Common myeloid progenitor, CD34-positive (primary cell): ENCODE data around the gene IRF3.

Source experiments
- CTCF ChIA-PET: fragments of 350-600 bp; sonication (Branson Sonifier 250); formaldehyde crosslinking; loops from one replicate; lab custom pipeline; 2021; ENCODE audit warnings: antibody characterized with exemption; lab: Charles Lee
- POLR2A ChIA-PET: fragments of 350-600 bp; sonication (Branson Sonifier 250); formaldehyde crosslinking; loops from one replicate; lab custom pipeline; 2021; ENCODE audit warnings: antibody characterized with exemption; lab: Charles Lee
- DNase-seq, 3 donors: peaks; one replicate each; pipeline versions ENCODE4 v3.0.0 to v3.0.0-alpha.2; 2013
- H3K27ac ChIP-seq, 2 experiments: 1 replicate in 1 of 2; 2 replicates in 1 of 2; pipeline ENCODE4 v1.7.0; 2013; ENCODE audit warnings: inconsistent platforms in 2 of 2, low read length in 2 of 2, mild to moderate bottlenecking in 2 of 2, low read depth in 1 of 2, moderate library complexity in 1 of 2; ENCODE audit not compliant: severe bottlenecking in 2 of 2, insufficient read depth in 1 of 2, poor library complexity in 1 of 2
- H3K27me3 ChIP-seq, 5 experiments: replicated peaks in 2 of 5; 1 replicate in 3 of 5; 2 replicates in 2 of 5; pipeline versions ENCODE4 v1.6.1 to v1.7.0; 2013; ENCODE audit warnings: low read length in 4 of 5, mild to moderate bottlenecking in 2 of 5, moderate library complexity in 2 of 5, inconsistent platforms in 1 of 5; ENCODE audit not compliant: insufficient read depth in 5 of 5, control insufficient read depth in 4 of 5
- H3K36me3 ChIP-seq, 4 experiments: 1 replicate in 2 of 4; 2 replicates in 2 of 4; pipeline versions ENCODE4 v1.6.1 to v1.7.0; 2013; ENCODE audit warnings: low read length in 3 of 4, control low read depth in 1 of 4, mild to moderate bottlenecking in 1 of 4; ENCODE audit not compliant: control insufficient read depth in 4 of 4, insufficient read depth in 4 of 4
- H3K4me1 ChIP-seq, 4 experiments: 1 replicate in 3 of 4; 2 replicates in 1 of 4; pipeline versions ENCODE4 v1.6.1 to v1.7.1; 2013; ENCODE audit warnings: low read length in 3 of 4, mild to moderate bottlenecking in 3 of 4, control low read depth in 1 of 4, inconsistent platforms in 1 of 4, moderate library complexity in 1 of 4; ENCODE audit not compliant: control insufficient read depth in 4 of 4, insufficient read depth in 4 of 4; ENCODE audit errors: control extremely low read depth in 1 of 4
- H3K4me3 ChIP-seq, 7 experiments: 1 replicate in 4 of 7; 2 replicates in 3 of 7; pipeline versions ENCODE4 v1.5.1 to v1.7.0; 2013; ENCODE audit warnings: mild to moderate bottlenecking in 7 of 7, low read length in 6 of 7, moderate library complexity in 6 of 7, inconsistent platforms in 2 of 7, low read depth in 2 of 7, control low read depth in 1 of 7; ENCODE audit not compliant: insufficient read depth in 4 of 7, control insufficient read depth in 1 of 7; ENCODE audit errors: extremely low read depth in 1 of 7
- H3K9me3 ChIP-seq, 5 experiments: 1 replicate in 4 of 5; 2 replicates in 1 of 5; pipeline versions ENCODE4 v1.6.1 to v1.7.1; 2013; ENCODE audit warnings: low read length in 4 of 5, mild to moderate bottlenecking in 2 of 5, inconsistent platforms in 1 of 5, low read depth in 1 of 5, moderate library complexity in 1 of 5; ENCODE audit not compliant: control insufficient read depth in 4 of 5, insufficient read depth in 2 of 5; ENCODE audit errors: control extremely low read depth in 1 of 5
- WGBS: methylation state at CpG from one replicate; pipeline ENCODE4 v1.1.5; 2013; ENCODE audit not compliant: insufficient coverage; 5-methylcytosine and 5-hydroxymethylcytosine counted together

Gene IRF3

DNA sequence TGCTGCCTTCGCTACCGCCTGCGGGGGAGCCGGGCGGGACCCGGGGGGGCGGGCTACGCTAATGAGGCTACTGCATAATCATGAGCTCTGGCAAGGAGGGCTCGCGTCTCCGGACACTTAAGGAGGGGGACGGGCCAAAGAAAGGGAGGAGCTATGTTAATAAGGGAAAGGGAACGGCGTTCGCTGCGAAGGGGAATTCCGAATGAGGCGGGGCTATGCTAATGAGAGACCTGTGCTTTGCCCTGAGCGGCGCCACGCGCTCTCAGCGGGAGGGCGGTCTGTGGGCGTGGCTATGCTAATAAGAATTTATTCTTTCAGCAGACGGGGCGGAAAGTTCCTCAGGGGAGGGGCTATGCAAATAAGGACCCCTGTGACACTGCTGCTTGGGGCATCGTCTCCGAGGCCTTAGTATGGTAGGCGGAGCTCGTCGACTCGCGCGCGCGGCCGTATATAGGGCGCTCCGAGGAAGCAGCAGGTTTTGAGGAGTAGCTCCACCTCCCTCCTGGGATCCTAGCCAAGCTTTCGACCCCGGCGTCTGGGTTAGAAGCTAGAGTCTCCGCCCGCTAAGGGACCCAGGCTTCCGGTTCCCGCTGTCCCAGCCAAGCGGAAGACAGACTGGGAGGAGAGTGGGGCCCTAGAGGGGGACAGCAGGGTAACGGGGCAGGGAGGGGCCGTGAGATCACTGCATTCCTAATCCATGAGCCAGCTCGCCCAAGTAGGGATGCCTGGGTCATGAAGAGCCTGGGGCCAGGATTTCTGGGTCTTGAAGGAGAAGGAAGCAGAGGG lies 25.4 kb downstream of the IRF3 start, which contains the start of gene RRAS:
Gene RRAS, minus strand, starts transcription at position 31 of the 786 bp plus-strand sequence. CDS start 45 bp downstream, outside the sequence.
- Histone ChIP-seq H3K4me1 (peaks cover 12 to 43% (median 41%) of the 10 kb centered on the region in 4 experiments), H3K27ac (peak within 1 kb of the TSS; percentile 94 to 99), H3K27me3 (no peaks in the 10 kb centered on the region), H3K4me3 (peak within 1 kb of the TSS; percentile 81 to 99 (median 94)), H3K36me3 (peaks cover 0 to 11% (median 3%) of the 10 kb centered on the region in 4 experiments), H3K9me3 (no peaks in the 10 kb centered on the region)
- DNase-seq = peak; percentile 100
- under 1% methylated on average over 51 of the region's 51 CpGs for WGBS
- ChIA-PET CTCF (interaction anchor here (1.0 to 1.5 kb wide), 6 partner anchors 28 to 66 kb away, joined by 3 to 9 read pairs (median 4); no protein-coding TSS in a partner anchor), POLR2A (interaction anchor here (0.5 to 3.2 kb wide), 9 partner anchors 25 to 1422 kb away, joined by 3 to 28 read pairs (median 4); partner anchors contain the start of genes BCL2L12, IRF3, NOSIP and PRR12)

DNA sequence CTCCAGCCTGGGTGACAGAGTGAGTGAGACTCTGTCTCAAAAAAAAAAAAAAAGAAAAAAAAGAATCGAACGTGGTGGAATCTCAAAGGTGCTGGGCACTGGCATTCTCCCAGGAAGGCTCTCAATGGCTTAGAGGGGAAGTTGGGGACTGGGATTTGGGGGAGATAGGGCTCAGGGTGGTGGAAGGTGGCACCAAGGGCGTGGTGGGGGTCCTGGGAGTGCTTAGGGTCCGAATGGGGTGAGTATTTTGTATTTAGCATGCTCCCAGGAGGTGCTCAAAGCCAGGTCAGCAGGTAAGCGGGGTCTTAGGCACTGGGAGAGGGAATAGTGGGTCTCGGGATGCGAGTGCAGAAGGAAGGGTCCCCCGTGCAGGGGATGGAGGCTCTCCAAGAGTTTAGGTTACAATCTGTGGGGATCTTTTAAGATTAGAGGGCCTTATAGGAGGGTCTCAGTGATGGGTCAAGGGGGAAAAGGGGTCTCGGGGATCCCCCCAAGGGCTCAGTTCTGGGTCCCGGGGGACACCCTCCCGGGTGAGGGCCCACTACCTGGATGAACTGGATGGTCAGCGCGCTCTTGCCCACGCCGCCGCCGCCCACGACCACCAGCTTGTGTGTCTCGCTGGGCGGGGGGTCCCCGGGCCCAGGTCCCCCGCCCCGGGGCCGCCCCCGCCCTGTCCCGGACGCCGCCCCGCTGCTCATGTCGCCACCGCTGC lies 26.1 kb downstream of the IRF3 start:
- no peaks in the 10 kb centered on the region for H3K9me3 ChIP-seq
- H3K27me3 ChIP-seq = no peaks in the 10 kb centered on the region
- ChIA-PET CTCF (interaction anchor here (1.0 to 2.1 kb wide), 6 partner anchors 29 to 65 kb away, joined by 3 to 9 read pairs (median 4); no protein-coding TSS in a partner anchor), POLR2A (interaction anchor here (0.5 to 3.2 kb wide), 4 partner anchors 26 to 1421 kb away, joined by 4 to 28 read pairs (median 5); partner anchors contain the start of genes BCL2L12, IRF3 and PRR12)
- WGBS = 2% methylated on average over 19 of the region's 31 CpGs
- peak overlapping the region; percentile 43 to 94 (median 52) for H3K4me3 ChIP-seq
- peak in 1 of 3 donors; percentile 13 for DNase-seq
- no peak overlapping the region for H3K27ac ChIP-seq
- H3K36me3 ChIP-seq = peaks cover 0 to 5% (median under 1%) of the 10 kb centered on the region in 4 experiments
- peaks cover 12 to 43% (median 41%) of the 10 kb centered on the region in 4 experiments for H3K4me1 ChIP-seq

GRCh38 chr19:49637821-49638738 lies 27.6 kb downstream of the IRF3 start:
- H3K4me1 ChIP-seq = peaks cover 8 to 37% (median 34%) of the 10 kb centered on the region in 4 experiments
- H3K9me3 ChIP-seq = no peaks in the 10 kb centered on the region
- H3K27ac ChIP-seq = peak overlapping the region in 1 of 2 experiments; percentile 4
- CTCF ChIA-PET = interaction anchor here (0.6 to 2.1 kb wide), 2 partner anchors 34 to 1058 kb away, joined by 4 to 6 read pairs; no protein-coding TSS in a partner anchor
- 14% methylated on average over 16 of the region's 19 CpGs for WGBS
- H3K4me3 ChIP-seq = peak overlapping the region in 3 of 7 experiments; percentile 38 to 50 (median 39)
- POLR2A ChIA-PET = no interaction called here
- no peaks in the 10 kb centered on the region for H3K36me3 ChIP-seq
- H3K27me3 ChIP-seq = no peaks in the 10 kb centered on the region
- DNase-seq = no peak

DNA sequence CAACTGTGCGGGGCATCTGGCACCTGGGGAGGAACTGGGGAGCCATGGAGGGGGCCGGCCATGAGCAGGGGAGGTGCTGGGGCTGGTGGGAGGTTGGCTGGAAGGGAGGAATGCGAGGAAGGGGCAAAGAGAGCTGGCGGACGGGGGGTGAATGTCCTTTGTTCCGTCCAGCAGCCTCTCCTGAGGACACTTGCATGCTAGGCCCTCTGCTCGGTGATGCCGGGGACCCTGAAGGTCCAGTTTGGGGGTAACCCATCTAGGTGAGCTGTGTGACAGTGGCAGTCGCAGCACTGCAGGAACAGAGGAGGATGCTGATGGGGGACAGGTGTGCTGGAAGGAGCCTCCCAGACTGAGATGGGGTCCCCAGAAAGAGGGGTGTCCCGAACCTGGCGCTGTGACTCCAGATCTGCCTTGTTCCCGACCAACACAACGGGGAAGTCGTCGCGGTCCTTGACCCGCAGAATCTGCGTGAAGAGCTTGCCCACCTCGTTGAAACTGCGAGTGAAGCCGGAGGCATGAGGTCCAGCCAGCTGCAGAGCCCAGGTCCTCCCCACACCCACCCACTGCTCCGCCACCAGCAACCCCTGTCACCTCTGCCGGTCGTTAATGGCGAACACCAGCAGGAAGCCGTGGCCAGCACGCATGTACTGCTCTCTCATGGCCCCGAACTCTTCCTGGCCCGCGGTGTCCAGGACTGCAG lies 29.3 kb downstream of the IRF3 start:
- Histone ChIP-seq H3K9me3 (no peaks in the 10 kb centered on the region), H3K4me1 (peaks cover 2 to 29% (median 26%) of the 10 kb centered on the region in 4 experiments), H3K4me3 (no peak overlapping the region), H3K27ac (no peak overlapping the region), H3K27me3 (no peaks in the 10 kb centered on the region), H3K36me3 (no peaks in the 10 kb centered on the region)
- POLR2A ChIA-PET = no interaction called here
- 79% methylated on average over 25 of the region's 30 CpGs for WGBS
- DNase-seq = no peak
- CTCF ChIA-PET = no interaction called here

GRCh38 chr19:49635530-49636232 lies 30.0 kb downstream of the IRF3 start:
- CTCF ChIA-PET = no interaction called here
- DNase-seq = peak in 1 of 3 donors; percentile 22
- H3K36me3 ChIP-seq = no peaks in the 10 kb centered on the region
- H3K27ac ChIP-seq = no peak overlapping the region
- no peaks in the 10 kb centered on the region for H3K27me3 ChIP-seq
- 69% methylated on average over 10 of the region's 24 CpGs for WGBS
- H3K4me1 ChIP-seq = peaks cover 0 to 26% (median 21%) of the 10 kb centered on the region in 4 experiments
- POLR2A ChIA-PET = no interaction called here
- no peaks in the 10 kb centered on the region for H3K9me3 ChIP-seq
- H3K4me3 ChIP-seq = no peak overlapping the region
